Gastrocnemius medialis (tissue), 4 donors: ENCODE measurements around the gene CCDC187. TPM values are rescaled to one million over a fixed set of nuclear protein-coding genes. Genes with fewer than 3 reads are reported as not detected.

Source experiments
- ATAC-seq, 2 donors: fragments of 150-250 bp; one replicate each; pipeline ENCODE4 v1.9.1; 2016
- DNase-seq, 2 donors: peaks; one replicate each; pipeline ENCODE4 v3.0.0-alpha.2; 2019
- H3K27ac ChIP-seq, 4 donors: fragments of 200-600 bp; sonication (generic); 1 replicate in 1 of 4; 2 replicates in 3 of 4; pipeline ENCODE4 v1.5.1; 2016 to 2018; ENCODE audit warnings: mild to moderate bottlenecking in 2 of 4, moderate library complexity in 1 of 4
- H3K27me3 ChIP-seq, 3 donors: fragments of 200-600 bp; sonication (generic) in 2 of 3; 1 replicate in 1 of 3; 2 replicates in 2 of 3; pipeline versions ENCODE4 v1.5.1 to v1.6.0; 2016 to 2019; ENCODE audit warnings: mild to moderate bottlenecking in 1 of 3, moderate library complexity in 1 of 3
- H3K36me3 ChIP-seq, 2 donors: fragments of 200-600 bp; sonication (generic) in 1 of 2; one replicate each; pipeline ENCODE4 v1.5.1; 2017 to 2018
- H3K4me1 ChIP-seq, 2 donors: fragments of 200-600 bp; sonication (generic) in 1 of 2; one replicate each; pipeline ENCODE4 v1.5.1; 2016 to 2017; ENCODE audit warnings: mild to moderate bottlenecking in 2 of 2
- H3K4me3 ChIP-seq, 4 donors: fragments of 200-600 bp; sonication (generic) in 3 of 4; 1 replicate in 1 of 4; 2 replicates in 3 of 4; pipeline ENCODE4 v1.5.1; 2016 to 2019; ENCODE audit warnings: mild to moderate bottlenecking in 2 of 4
- H3K9me3 ChIP-seq, 3 donors: fragments of 200-600 bp; sonication (generic) in 2 of 3; 1 replicate in 1 of 3; 2 replicates in 2 of 3; pipeline ENCODE4 v1.5.1; 2016 to 2019
- POLR2A ChIP-seq, 2 donors: fragments of 450-650 bp; IDR thresholded peaks; one replicate each; pipeline ENCODE4 v1.6.1; 2017; ENCODE audit warnings: antibody characterized with exemption in 2 of 2, mild to moderate bottlenecking in 2 of 2, moderate library complexity in 2 of 2
- in situ Hi-C, 4 donors: fragments of 200-750 bp; cut with MboI; loops; one replicate each; pipeline versions ENCODE4 v1.15.0 to v1.8.0; 2017; ENCODE audit warnings: low sequenced_read_pairs in 4 of 4
- intact Hi-C: fragments of 100-400 bp; cut with DNase I; formaldehyde crosslinking; loops from one replicate; pipeline ENCODE4 v1.15.1; 2023; ENCODE audit warnings: low total_unique reads
- total RNA-seq, 4 donors: library from RNA; depleted of rRNA; stranded (reverse); fragments of >200 nt; gene quantifications; one replicate each; pipeline versions ENCODE4 v1.1.0 to v1.2.3, GENCODE V29; 2016
- TF ChIP-seq, protein P1 (sequence below), 5 experiments: fragments of 450-650 bp in 3 of 5; fragments of 200-600 bp in 2 of 5; sonication (generic) in 2 of 5; IDR thresholded peaks in 4 of 5; conservative IDR thresholded peaks in 1 of 5; 1 replicate in 4 of 5; 2 replicates in 1 of 5; pipeline ENCODE4 v1.5.1; 2016 to 2019; ENCODE audit warnings: antibody characterized with exemption in 5 of 5, mild to moderate bottlenecking in 3 of 5, moderate library complexity in 3 of 5

CCDC187 gene
- total RNA-seq, 4 donors from 2014 or later, result not detected

DNA sequence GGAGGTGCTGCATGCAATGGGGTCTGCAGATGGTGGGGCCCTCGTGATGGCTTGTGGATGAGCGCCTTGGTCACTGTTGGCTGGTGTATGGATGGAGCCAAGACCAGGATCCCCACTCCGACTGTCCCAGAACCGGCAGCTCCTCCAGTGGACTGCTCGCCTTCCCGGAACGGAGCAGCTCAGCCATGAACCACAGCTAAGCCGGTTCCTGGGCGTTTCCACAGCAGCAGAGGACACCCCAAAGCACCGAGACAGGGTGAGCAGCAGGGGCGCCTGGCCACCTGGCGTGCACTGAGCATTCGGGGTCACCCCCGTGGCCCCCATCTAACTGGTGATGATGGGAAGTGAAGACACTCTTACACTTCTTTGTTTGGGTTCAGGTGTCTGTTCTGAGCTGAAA is 26.1 kb downstream of the CCDC187 start:
- no peak overlapping the region for H3K4me3 ChIP-seq
- no peak for TF ChIP-seq POLR2A (IDR thresholded peaks at IDR 0.05)
- TF ChIP-seq, protein P1, sequence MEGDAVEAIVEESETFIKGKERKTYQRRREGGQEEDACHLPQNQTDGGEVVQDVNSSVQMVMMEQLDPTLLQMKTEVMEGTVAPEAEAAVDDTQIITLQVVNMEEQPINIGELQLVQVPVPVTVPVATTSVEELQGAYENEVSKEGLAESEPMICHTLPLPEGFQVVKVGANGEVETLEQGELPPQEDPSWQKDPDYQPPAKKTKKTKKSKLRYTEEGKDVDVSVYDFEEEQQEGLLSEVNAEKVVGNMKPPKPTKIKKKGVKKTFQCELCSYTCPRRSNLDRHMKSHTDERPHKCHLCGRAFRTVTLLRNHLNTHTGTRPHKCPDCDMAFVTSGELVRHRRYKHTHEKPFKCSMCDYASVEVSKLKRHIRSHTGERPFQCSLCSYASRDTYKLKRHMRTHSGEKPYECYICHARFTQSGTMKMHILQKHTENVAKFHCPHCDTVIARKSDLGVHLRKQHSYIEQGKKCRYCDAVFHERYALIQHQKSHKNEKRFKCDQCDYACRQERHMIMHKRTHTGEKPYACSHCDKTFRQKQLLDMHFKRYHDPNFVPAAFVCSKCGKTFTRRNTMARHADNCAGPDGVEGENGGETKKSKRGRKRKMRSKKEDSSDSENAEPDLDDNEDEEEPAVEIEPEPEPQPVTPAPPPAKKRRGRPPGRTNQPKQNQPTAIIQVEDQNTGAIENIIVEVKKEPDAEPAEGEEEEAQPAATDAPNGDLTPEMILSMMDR (IDR thresholded peaks at IDR 0.05 in 4 of 5, conservative IDR thresholded peaks at IDR 0.05 in 1 of 5), result no peak
- H3K4me1 ChIP-seq, result no peaks in the 10 kb centered on the region
- H3K9me3 ChIP-seq, result no peaks in the 10 kb centered on the region
- no peaks in the 10 kb centered on the region for H3K36me3 ChIP-seq
- intact Hi-C loops, result no loop called here
- H3K27me3 ChIP-seq, result peaks cover 12 to 25% (median 19%) of the 10 kb centered on the region in 3 donors
- ATAC-seq, result no peak
- in situ Hi-C loops, result loop anchor here in 1 of 4 donors (25.0 kb wide), 1 partner anchor 115 kb away; no protein-coding TSS in a partner anchor
- no peak overlapping the region for H3K27ac ChIP-seq
- no peak for DNase-seq

DNA sequence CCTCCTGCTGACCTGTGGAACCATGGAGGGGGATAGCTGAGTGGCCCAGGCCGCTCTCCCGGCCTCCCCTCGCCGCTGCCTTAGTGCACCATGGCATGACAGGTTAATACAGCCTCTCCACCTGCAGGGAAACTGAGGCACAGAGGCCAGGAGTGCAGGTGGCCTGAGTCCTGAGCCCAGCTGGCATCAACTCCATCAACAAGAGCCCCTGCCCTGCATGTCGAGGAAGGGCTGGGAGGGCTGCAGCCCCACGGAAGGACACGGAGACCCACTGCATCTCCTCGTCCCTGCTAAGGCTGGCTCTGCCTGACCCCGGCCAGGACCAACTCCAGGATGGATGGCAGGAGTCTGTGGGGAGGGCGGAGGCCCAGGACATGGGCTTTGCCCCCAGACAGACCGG is 27.2 kb downstream of the CCDC187 start:
- ATAC-seq (no peak), DNase-seq (no peak)
- Histone ChIP-seq H3K27me3 (peaks cover 12 to 25% (median 19%) of the 10 kb centered on the region in 3 donors), H3K4me1 (no peaks in the 10 kb centered on the region), H3K27ac (no peak overlapping the region), H3K4me3 (no peak overlapping the region), H3K36me3 (no peaks in the 10 kb centered on the region), H3K9me3 (no peaks in the 10 kb centered on the region)
- in situ Hi-C loops (loop anchor here in 1 of 4 donors (25.0 kb wide), 1 partner anchor 114 kb away; no protein-coding TSS in a partner anchor), intact Hi-C loops (no loop called here)
- no peak for TF ChIP-seq POLR2A (IDR thresholded peaks at IDR 0.05)
- TF ChIP-seq, protein P1 (IDR thresholded peaks at IDR 0.05 in 4 of 5, conservative IDR thresholded peaks at IDR 0.05 in 1 of 5), result no peak

DNA sequence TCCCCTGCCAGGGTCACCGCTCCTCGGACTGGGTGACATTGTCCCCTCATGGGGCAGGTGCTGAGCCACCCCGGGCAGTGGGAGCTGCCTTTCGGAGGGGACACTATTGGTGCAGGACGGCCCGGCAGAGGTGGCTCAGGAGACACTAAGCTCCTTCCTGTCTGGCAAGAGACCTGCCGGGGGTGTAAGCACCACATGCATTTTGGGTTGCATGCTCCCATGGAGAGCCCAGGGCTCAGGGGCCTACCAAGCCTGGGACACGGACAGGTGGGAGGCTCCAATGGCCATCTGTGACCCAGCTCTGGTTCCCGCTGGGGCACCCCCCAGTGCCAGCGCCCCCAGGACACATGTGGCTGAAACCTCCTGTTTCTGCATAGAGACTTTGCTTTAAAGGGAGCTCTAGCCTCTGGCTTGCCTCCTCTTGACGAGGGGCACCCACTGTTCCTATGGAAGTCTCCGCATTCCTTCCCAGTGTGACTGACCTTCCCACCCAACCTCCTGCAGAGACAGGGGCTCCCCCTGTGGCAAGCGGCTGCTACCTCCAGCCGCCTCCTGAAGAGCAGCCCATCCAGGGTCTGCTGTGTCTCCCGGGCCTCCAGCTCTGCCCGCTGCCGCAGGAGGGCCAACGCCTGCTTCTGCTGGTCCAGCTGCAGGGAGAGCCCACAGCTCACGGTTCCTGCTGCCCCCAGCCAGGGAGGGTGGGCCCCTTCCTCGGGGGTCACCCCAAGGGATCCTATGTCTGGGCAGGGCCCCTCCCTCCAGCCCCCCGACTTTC is 28.1 kb downstream of the CCDC187 start:
- Histone ChIP-seq H3K36me3 (no peaks in the 10 kb centered on the region), H3K27me3 (peaks cover 12 to 25% (median 19%) of the 10 kb centered on the region in 3 donors), H3K9me3 (no peaks in the 10 kb centered on the region), H3K4me3 (no peak overlapping the region), H3K4me1 (no peaks in the 10 kb centered on the region), H3K27ac (no peak overlapping the region)
- DNase-seq (no peak), ATAC-seq (no peak)
- in situ Hi-C loops (loop anchor here in 1 of 4 donors (25.0 kb wide), 1 partner anchor 114 kb away; no protein-coding TSS in a partner anchor), intact Hi-C loops (no loop called here)
- TF ChIP-seq, protein P1 (IDR thresholded peaks at IDR 0.05 in 4 of 5, conservative IDR thresholded peaks at IDR 0.05 in 1 of 5), result no peak
- TF ChIP-seq POLR2A (IDR thresholded peaks at IDR 0.05), result no peak

DNA sequence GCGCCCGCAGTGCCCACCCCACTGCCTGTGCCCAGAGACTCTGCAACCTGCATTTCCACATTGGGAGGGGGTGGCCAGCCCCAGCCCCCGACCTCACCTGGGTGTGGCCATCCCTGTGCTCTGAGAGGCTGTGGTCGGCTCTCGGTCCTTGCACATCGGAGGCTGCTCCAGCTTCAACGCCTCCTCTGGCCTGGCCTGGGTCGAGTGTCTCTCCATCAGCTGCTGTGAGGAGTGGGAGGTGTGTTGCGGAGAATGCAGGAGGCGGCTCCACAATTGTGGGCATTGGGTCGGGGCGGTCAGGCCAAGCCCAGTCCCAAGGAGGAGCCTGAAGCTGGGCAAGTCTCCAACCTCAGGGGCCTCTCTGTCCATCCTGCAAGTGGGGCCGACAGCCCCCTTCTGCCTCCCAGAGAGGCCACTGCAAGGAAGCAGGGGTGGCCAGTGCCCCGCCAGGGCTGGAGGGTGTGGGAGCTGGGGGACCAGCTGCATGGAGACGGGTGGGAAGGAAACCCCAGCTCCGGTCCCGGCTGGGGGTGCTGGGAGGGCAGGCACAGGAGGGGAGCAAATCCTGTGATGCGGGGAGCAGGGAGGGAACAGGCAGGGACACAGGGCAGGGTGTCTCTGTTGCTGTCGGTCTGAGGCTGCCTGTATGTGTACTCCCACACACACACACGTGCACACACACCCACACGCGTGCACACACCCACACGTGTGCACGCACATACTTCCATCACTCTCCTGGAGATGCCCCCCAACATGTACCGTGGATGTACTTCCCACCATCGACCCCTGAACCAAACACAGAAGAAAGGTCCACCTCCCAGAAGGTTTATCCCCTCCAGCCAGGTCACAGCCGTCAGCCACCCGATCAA is 28.9 kb downstream of the CCDC187 start:
- DNase-seq (no peak), ATAC-seq (no peak)
- Histone ChIP-seq H3K4me3 (no peak overlapping the region), H3K27me3 (peaks cover 10 to 26% (median 18%) of the 10 kb centered on the region in 3 donors), H3K9me3 (no peaks in the 10 kb centered on the region), H3K36me3 (no peaks in the 10 kb centered on the region), H3K27ac (no peak overlapping the region), H3K4me1 (no peaks in the 10 kb centered on the region)
- TF ChIP-seq POLR2A (IDR thresholded peaks at IDR 0.05), result no peak
- TF ChIP-seq, protein P1 (IDR thresholded peaks at IDR 0.05 in 4 of 5, conservative IDR thresholded peaks at IDR 0.05 in 1 of 5), result no peak
- in situ Hi-C loops, result loop anchor here in 1 of 4 donors (25.0 kb wide), 1 partner anchor 113 kb away; no protein-coding TSS in a partner anchor
- intact Hi-C loops, result no loop called here
